ENCODE results near the gene CBFB. TPM values are rescaled to one million over a fixed set of nuclear protein-coding genes. Genes with fewer than 3 reads are reported as not detected.

CBFB gene
- total RNA-seq, 1 donor from 2014 or later = 61.3 TPM

DNA sequence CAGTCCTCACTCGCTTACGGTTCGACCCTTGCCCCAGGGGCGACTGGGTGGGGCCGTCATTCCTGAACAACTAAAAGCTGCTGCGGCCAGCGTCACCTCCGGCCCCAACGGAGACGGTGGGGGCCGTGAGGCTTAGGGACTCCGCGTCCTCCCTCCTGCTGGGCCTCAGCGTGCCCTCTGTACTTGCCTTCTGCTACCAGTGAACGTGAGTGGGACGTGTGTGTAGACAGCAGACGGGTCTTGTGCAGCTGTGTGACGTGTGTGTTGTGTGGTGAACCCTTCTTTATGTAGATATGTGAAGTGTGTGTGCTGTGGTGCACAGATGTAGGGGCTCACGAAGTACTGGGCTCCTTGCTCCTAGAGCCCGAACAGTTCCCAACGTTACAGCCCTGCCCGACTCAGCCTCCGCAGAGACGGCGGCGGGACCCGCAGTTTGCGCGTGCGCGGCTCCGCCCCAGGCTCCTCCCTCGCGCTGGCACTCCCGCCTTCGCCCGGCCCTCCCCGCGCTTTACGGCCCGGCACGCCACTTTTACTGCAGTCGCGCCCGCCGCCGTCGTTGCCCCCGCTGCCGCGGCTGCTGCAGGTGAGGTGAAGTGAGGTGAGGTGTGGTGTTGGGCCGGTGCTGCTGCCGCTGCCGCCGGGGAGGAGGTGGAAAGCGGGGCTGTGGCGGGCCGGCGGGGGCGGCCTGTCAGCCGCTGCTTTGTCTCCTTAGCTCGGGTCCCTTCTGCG is 80.6 kb downstream of the CBFB start, which contains the start of gene PHAF1:
TSS of gene PHAF1 (plus strand) at position 535 of the 729 bp plus-strand sequence. CDS start 235 bp downstream, outside the sequence.
- TF ChIP-seq, protein P1, sequence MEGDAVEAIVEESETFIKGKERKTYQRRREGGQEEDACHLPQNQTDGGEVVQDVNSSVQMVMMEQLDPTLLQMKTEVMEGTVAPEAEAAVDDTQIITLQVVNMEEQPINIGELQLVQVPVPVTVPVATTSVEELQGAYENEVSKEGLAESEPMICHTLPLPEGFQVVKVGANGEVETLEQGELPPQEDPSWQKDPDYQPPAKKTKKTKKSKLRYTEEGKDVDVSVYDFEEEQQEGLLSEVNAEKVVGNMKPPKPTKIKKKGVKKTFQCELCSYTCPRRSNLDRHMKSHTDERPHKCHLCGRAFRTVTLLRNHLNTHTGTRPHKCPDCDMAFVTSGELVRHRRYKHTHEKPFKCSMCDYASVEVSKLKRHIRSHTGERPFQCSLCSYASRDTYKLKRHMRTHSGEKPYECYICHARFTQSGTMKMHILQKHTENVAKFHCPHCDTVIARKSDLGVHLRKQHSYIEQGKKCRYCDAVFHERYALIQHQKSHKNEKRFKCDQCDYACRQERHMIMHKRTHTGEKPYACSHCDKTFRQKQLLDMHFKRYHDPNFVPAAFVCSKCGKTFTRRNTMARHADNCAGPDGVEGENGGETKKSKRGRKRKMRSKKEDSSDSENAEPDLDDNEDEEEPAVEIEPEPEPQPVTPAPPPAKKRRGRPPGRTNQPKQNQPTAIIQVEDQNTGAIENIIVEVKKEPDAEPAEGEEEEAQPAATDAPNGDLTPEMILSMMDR (IDR thresholded peaks at IDR 0.05) = peak; percentile 5
- H3K27ac Mint-ChIP-seq (ENCODE audit: unreplicated experiment) = peak within 1 kb of the TSS; percentile 95
- peak within 1 kb of the TSS; percentile 97 for H3K4me3 Mint-ChIP-seq (ENCODE audit: unreplicated experiment)
- no peaks in the 10 kb centered on the region for H3K27me3 Mint-ChIP-seq (ENCODE audit: low read depth)
- DNase-seq (ENCODE audit: low spot score) = peak; percentile 97
- H3K4me1 Mint-ChIP-seq (ENCODE audit: low read depth) = peaks cover 28% of the 10 kb centered on the region
- no peaks in the 10 kb centered on the region for H3K9me3 Mint-ChIP-seq (ENCODE audit: low read depth)
- peaks cover 2% of the 10 kb centered on the region for H3K36me3 Mint-ChIP-seq (ENCODE audit: low read depth)

DNA sequence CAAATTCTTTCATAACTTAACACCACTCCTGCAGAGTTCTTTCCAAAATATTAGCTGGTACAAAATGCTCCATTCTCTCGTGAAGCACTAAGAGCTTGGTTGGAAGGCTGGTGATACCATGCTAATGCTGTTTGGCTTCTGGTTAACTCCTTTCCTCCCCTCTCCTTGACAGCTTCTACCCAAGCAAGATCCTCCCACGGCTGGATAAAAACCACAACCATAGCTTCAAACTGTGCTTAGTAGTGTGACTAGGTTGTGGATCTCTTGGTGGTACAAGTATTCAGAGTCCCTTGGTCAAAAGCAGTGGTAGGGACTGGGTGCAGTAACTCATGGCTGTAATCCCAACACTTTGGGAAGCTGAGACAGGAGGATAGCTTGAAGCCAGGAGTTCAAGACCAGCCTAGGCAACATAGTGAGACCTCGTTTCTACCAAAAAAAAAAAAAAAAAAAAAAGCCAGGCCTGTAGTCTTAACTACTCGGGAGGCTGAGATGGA is 83.0 kb downstream of the CBFB start:
- DNase-seq (ENCODE audit: low spot score) = no peak
- peaks cover 2% of the 10 kb centered on the region for H3K36me3 Mint-ChIP-seq (ENCODE audit: low read depth)
- H3K4me3 Mint-ChIP-seq (ENCODE audit: unreplicated experiment) = no peak overlapping the region
- no peak overlapping the region for H3K27ac Mint-ChIP-seq (ENCODE audit: unreplicated experiment)
- no peaks in the 10 kb centered on the region for H3K27me3 Mint-ChIP-seq (ENCODE audit: low read depth)
- TF ChIP-seq, protein P1 (IDR thresholded peaks at IDR 0.05) = no peak
- no peaks in the 10 kb centered on the region for H3K9me3 Mint-ChIP-seq (ENCODE audit: low read depth)
- H3K4me1 Mint-ChIP-seq (ENCODE audit: low read depth) = peaks cover 41% of the 10 kb centered on the region

DNA sequence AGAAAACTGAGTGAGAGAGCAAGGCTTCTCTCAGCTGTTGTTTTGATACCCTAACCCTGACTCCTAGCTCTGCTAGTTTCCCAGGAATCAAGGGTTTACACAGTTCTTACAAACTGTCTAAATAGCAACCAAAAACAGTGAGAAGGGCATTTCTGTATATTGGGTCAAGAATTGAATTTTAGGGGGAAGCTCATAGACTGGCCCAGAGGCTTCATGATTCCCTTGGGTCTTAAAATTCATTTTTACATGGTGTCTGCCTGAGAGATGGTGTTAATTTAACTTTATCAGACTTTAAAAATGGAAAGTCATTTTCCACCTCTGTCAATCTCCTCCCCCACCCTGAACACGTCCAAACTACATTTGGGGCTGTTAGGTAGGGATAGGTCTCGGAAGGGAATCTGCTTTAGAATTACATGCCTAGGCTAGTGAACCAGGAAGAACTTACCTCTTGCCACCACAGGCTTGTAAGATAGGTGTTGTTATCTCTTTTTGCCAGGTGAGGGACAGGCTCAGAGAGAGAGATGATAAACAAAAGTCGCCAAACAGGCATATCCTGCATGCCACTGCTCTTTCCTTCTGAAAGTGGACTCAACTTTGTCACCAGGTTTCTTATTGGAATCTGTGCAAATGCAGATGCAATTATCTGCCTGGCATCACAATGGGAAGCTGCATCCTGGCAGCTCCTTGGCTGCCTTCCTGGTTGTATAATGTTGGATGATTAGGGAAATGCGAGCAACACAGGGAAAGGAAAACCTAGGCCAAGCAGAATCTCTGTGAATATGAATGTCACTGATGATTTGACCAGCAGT is 83.8 kb downstream of the CBFB start:
- H3K4me3 Mint-ChIP-seq (ENCODE audit: unreplicated experiment) = no peak overlapping the region

DNA sequence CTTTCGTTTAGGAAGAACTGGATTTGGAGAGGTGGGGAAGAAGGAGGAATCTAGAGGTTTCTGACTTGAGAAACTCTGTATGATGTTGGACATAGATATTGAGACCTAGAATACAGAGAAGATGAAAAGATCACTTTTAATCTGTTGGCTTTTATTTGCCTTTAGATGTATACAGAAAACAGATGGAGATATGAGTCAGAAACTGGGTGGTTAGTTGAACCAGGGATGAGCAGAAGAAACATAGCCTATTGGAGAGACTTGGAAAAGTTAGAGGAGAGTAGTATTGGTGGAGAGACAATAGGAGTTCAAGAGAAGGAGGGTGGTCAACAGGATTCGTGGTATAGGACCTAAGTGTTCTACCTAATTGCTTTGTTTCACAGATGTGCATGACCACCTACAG is 85.8 kb downstream of the CBFB start:
- peak overlapping the region; percentile 65 for H3K27ac Mint-ChIP-seq (ENCODE audit: unreplicated experiment)
- no peaks in the 10 kb centered on the region for H3K27me3 Mint-ChIP-seq (ENCODE audit: low read depth)
- H3K9me3 Mint-ChIP-seq (ENCODE audit: low read depth) = no peaks in the 10 kb centered on the region
- H3K4me3 Mint-ChIP-seq (ENCODE audit: unreplicated experiment) = no peak overlapping the region
- H3K36me3 Mint-ChIP-seq (ENCODE audit: low read depth) = peaks cover 2% of the 10 kb centered on the region
- peaks cover 33% of the 10 kb centered on the region for H3K4me1 Mint-ChIP-seq (ENCODE audit: low read depth)
- TF ChIP-seq, protein P1 (IDR thresholded peaks at IDR 0.05) = no peak
- DNase-seq (ENCODE audit: low spot score) = no peak

More for the DNA sequence above, 83.8 kb downstream of the CBFB start:
- Mint-ChIP-seq H3K4me1 (ENCODE audit: low read depth) (peaks cover 41% of the 10 kb centered on the region), H3K36me3 (ENCODE audit: low read depth) (peaks cover 2% of the 10 kb centered on the region), H3K27ac (ENCODE audit: unreplicated experiment) (peak overlapping the region; percentile 27), H3K27me3 (ENCODE audit: low read depth) (no peaks in the 10 kb centered on the region), H3K9me3 (ENCODE audit: low read depth) (no peaks in the 10 kb centered on the region)
- TF ChIP-seq, protein P1 (IDR thresholded peaks at IDR 0.05) = no peak
- DNase-seq (ENCODE audit: low spot score) = no peak

DNA sequence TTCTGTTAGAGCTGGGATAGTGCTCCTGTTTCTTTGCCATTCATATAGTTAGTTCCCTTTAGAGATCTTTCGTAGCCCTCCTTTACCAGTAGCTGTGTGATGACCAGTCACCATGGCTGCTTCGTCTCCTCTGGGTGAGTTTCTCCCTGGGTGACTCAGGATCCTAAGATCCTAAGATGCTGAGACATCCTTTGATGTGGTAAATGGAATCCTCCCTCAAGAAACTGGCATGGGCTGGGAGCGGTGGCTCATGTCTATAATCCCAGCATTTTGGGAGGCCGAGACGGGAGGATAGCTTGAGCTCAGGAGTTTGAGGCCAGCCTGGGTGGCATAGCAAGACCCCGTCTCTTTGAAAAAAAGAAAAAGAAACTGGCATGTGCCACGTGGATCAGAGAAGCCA is 86.7 kb downstream of the CBFB start:
- Mint-ChIP-seq H3K36me3 (ENCODE audit: low read depth) (peaks cover 3% of the 10 kb centered on the region), H3K27me3 (ENCODE audit: low read depth) (no peaks in the 10 kb centered on the region), H3K27ac (ENCODE audit: unreplicated experiment) (peak overlapping the region; percentile 65), H3K4me3 (ENCODE audit: unreplicated experiment) (no peak overlapping the region), H3K9me3 (ENCODE audit: low read depth) (no peaks in the 10 kb centered on the region), H3K4me1 (ENCODE audit: low read depth) (peaks cover 27% of the 10 kb centered on the region)
- DNase-seq (ENCODE audit: low spot score) = no peak
- TF ChIP-seq, protein P1 (IDR thresholded peaks at IDR 0.05) = no peak
